ENCODE results near the gene KNDC1. TPM values are rescaled to one million over a fixed set of nuclear protein-coding genes. Genes with fewer than 3 reads are reported as not detected.

KNDC1 gene
- total RNA-seq, 4 donors from 2014 or later: 2.1 to 9.3 (median 3.5) TPM

DNA sequence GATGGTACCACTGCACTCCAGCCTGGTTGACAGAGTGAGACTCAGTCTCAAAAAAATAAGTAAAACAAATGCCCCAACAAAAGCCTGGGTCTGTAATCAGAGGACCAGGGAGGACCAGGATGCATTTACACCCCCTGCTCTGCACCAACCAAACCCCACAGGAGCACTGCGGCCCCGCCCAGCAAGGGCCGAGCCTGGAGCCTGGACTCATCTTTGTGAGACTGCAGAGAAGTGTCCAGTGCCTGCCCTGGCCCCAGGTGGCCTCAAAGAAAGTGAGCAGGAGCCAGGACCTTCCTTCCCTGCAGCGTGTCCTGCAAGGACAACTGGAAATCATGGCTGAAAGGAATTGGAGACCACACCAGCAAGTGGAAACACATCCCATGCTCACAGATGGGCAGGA lies 31.6 kb downstream of the KNDC1 start:
- DNase-seq: no peak
- H3K27ac ChIP-seq: no peak overlapping the region
- no peaks in the 10 kb centered on the region for H3K27me3 ChIP-seq

DNA sequence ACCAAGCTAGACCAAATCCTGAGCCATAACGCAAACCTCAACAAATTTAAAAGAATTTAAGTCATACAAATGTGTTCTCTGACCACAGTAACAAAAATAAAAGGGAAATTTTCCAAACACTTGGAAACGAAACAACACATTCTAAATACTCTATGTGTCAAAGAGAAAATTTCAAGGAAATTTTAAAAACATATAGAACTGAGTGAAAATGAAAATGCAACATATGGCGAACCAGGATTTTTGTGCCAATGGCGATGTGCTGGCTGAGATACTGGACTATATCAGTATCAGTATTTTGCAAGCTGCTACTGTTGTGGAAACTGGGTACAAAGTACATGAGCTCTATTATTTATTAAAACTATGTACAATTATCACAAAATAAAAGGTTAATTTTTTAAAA lies 34.1 kb downstream of the KNDC1 start:
- Histone ChIP-seq H3K27ac (no peak overlapping the region), H3K9me3 (no peaks in the 10 kb centered on the region), H3K36me3 (no peaks in the 10 kb centered on the region), H3K4me3 (replicated peaks in 1 of 3) (no peak overlapping the region), H3K27me3 (no peaks in the 10 kb centered on the region), H3K4me1 (no peaks in the 10 kb centered on the region)
- no peak for DNase-seq
- 87 to 88% methylated on average over 4 of the region's 4 CpGs for WGBS, 2 donors
- TF ChIP-seq, protein P1, sequence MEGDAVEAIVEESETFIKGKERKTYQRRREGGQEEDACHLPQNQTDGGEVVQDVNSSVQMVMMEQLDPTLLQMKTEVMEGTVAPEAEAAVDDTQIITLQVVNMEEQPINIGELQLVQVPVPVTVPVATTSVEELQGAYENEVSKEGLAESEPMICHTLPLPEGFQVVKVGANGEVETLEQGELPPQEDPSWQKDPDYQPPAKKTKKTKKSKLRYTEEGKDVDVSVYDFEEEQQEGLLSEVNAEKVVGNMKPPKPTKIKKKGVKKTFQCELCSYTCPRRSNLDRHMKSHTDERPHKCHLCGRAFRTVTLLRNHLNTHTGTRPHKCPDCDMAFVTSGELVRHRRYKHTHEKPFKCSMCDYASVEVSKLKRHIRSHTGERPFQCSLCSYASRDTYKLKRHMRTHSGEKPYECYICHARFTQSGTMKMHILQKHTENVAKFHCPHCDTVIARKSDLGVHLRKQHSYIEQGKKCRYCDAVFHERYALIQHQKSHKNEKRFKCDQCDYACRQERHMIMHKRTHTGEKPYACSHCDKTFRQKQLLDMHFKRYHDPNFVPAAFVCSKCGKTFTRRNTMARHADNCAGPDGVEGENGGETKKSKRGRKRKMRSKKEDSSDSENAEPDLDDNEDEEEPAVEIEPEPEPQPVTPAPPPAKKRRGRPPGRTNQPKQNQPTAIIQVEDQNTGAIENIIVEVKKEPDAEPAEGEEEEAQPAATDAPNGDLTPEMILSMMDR (IDR thresholded peaks at IDR 0.05): no peak
- TF ChIP-seq POLR2A (IDR thresholded peaks at IDR 0.05): no peak
- intact Hi-C loops (cut with DNase I): no loop called here

More for the DNA sequence above, 31.6 kb downstream of the KNDC1 start:
- Histone ChIP-seq H3K9me3 (no peaks in the 10 kb centered on the region), H3K4me1 (no peaks in the 10 kb centered on the region), H3K4me3 (replicated peaks in 1 of 3) (no peak overlapping the region), H3K36me3 (no peaks in the 10 kb centered on the region)
- no peak for TF ChIP-seq POLR2A (IDR thresholded peaks at IDR 0.05)
- TF ChIP-seq, protein P1 (IDR thresholded peaks at IDR 0.05): no peak
- intact Hi-C loops (cut with DNase I): no loop called here
- 91 to 95% methylated on average over 4 of the region's 4 CpGs for WGBS, 2 donors

DNA sequence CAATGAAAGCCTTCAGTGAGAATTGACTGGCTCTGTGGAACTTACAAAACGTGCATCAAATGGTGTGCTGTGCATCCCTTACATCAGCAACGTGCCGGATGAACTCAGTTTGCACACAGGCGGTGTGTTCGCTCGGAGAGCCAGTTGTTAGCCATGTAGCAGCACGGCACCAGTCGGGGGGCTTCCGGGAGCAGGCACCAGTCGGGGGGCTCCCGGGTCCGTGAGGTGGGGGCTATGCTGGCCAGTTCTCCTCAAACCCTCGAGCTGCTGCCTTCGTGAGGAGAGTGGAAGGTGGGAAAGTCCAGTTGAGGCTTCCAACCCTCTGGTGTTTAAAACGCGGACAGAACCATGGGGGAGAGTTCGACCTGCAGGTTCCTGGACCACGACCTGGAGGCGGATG lies 35.1 kb downstream of the KNDC1 start:
- DNase-seq: no peak
- intact Hi-C loops (cut with DNase I): no loop called here
- WGBS, 2 donors: 89 to 92% methylated on average over 19 of the region's 19 CpGs
- no peak for TF ChIP-seq POLR2A (IDR thresholded peaks at IDR 0.05)
- TF ChIP-seq, protein P1 (IDR thresholded peaks at IDR 0.05): no peak
- H3K9me3 ChIP-seq: no peaks in the 10 kb centered on the region
- H3K36me3 ChIP-seq: no peaks in the 10 kb centered on the region
- no peak overlapping the region for H3K27ac ChIP-seq
- no peak overlapping the region for H3K4me3 ChIP-seq (replicated peaks in 1 of 3)
- no peaks in the 10 kb centered on the region for H3K4me1 ChIP-seq
- no peaks in the 10 kb centered on the region for H3K27me3 ChIP-seq

DNA sequence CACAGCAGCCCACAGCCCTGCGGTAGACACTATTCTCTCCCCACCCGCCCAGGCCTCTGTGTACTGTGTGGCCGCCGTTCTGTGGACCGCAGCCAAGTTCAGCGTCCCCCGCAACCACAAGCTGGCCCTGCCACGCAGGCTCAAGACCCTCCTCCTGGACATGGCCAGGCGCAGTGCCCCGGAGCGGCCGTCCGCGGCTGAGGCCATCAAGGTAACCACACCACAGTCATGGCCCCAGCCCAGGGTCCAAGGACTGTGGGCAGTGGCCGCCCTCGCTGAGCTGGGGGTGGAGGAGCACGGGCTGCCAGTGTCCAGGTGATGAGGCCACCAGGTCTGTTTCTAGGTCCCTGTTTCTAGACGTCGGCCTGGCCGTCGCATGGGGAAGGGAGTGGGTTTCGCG lies 35.6 kb downstream of the KNDC1 start:
- H3K4me3 ChIP-seq (replicated peaks in 1 of 3): no peak overlapping the region
- H3K4me1 ChIP-seq: no peaks in the 10 kb centered on the region
- H3K27me3 ChIP-seq: no peaks in the 10 kb centered on the region
- no peaks in the 10 kb centered on the region for H3K9me3 ChIP-seq
- no peak for DNase-seq
- WGBS, 2 donors: 84 to 90% methylated on average over 5 to 22 of the region's 23 CpGs
- no peak overlapping the region for H3K27ac ChIP-seq
- TF ChIP-seq, protein P1 (IDR thresholded peaks at IDR 0.05): no peak
- no peak for TF ChIP-seq POLR2A (IDR thresholded peaks at IDR 0.05)
- no peaks in the 10 kb centered on the region for H3K36me3 ChIP-seq
- intact Hi-C loops (cut with DNase I): no loop called here

DNA sequence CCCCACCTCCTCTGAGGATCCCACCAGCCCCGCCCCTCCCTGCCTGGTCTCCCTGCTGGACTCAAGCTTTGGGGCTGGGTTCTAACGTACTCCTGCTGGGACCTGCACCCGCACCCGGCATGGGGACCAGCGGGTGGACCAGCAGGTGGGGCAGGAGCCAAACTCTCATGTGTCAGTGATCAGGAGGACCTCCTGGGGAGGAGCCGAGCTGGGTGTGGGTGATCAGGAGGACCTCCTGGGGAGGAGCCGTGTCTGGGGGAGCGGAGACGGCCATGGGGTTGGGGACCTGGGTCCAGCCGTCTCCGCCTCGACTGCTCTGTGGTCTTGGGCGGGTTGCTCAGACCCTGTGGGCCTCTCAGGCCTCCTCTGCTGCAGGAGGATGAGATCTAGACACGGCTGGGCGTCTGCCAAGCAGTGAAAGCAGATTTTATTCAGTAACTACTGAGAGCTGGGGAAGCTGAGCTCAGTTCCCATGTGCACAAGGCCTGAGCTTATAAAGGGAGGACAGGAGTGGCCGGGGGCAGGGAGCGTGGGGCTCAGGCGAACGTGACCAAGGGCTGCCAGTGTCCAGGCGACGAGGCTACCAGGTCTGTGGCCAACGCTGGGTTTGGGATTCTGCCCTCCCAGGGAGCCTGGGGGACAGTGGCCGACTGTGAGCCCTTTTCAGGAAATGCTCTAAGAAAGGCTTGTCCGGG lies 36.3 kb downstream of the KNDC1 start:
- H3K27me3 ChIP-seq: no peaks in the 10 kb centered on the region
- H3K4me3 ChIP-seq (replicated peaks in 1 of 3): no peak overlapping the region
- no peaks in the 10 kb centered on the region for H3K4me1 ChIP-seq
- TF ChIP-seq POLR2A (IDR thresholded peaks at IDR 0.05): no peak
- TF ChIP-seq, protein P1 (IDR thresholded peaks at IDR 0.05): no peak
- H3K36me3 ChIP-seq: no peaks in the 10 kb centered on the region
- no peak overlapping the region for H3K27ac ChIP-seq
- 80 to 88% methylated on average over 21 to 24 of the region's 24 CpGs for WGBS, 2 donors
- H3K9me3 ChIP-seq: no peaks in the 10 kb centered on the region
- no peak for DNase-seq
- intact Hi-C loops (cut with DNase I): no loop called here
